Thymus (tissue), 11 donors: ENCODE results near the gene PRX. TPM values are rescaled to one million over a fixed set of nuclear protein-coding genes. Genes with fewer than 3 reads are reported as not detected.

Experiments used
- DNase-seq, 9 donors: peaks; one replicate each; pipeline ENCODE4 v3.0.0-alpha.2; 2013; ENCODE audit warnings: low spot score in 9 of 9, low read depth in 6 of 9, missing footprints in 1 of 9
- H3K27ac ChIP-seq, 2 donors: one replicate each; pipeline ENCODE4 v1.5.1; 2013; ENCODE audit warnings: control low read depth in 1 of 2, low read depth in 1 of 2, low read length in 1 of 2, mild to moderate bottlenecking in 1 of 2, moderate library complexity in 1 of 2
- H3K27me3 ChIP-seq, 2 donors: one replicate each; pipeline ENCODE4 v1.5.1; 2013; ENCODE audit warnings: low read length in 1 of 2; ENCODE audit not compliant: control insufficient read depth in 2 of 2, insufficient read depth in 1 of 2
- H3K36me3 ChIP-seq, 2 donors: one replicate each; pipeline ENCODE4 v1.5.1; 2013; ENCODE audit warnings: low read length in 1 of 2, mild to moderate bottlenecking in 1 of 2, moderate library complexity in 1 of 2; ENCODE audit not compliant: control insufficient read depth in 2 of 2, insufficient read depth in 2 of 2
- H3K4me1 ChIP-seq, 2 donors: one replicate each; pipeline ENCODE4 v1.5.1; 2013; ENCODE audit warnings: low read length in 2 of 2; ENCODE audit not compliant: control insufficient read depth in 2 of 2, insufficient read depth in 2 of 2
- H3K4me3 ChIP-seq, 2 donors: one replicate each; pipeline ENCODE4 v1.5.1; 2013; ENCODE audit warnings: low read length in 2 of 2, control low read depth in 1 of 2, mild to moderate bottlenecking in 1 of 2
- H3K9me3 ChIP-seq, 2 donors: one replicate each; pipeline ENCODE4 v1.5.1; 2013; ENCODE audit warnings: low read length in 1 of 2, mild to moderate bottlenecking in 1 of 2; ENCODE audit not compliant: control insufficient read depth in 2 of 2, insufficient read depth in 1 of 2
- WGBS: extraction: QIAGEN DNeasy Blood & Tissue Kit; methylation state at CpG from one replicate; pipeline ENCODE4 v1.1.7; 2013; 5-methylcytosine and 5-hydroxymethylcytosine counted together
- polyA plus RNA-seq: library from polyadenylated mRNA; stranded (reverse); fragments of 200-250 nt; gene quantifications from one replicate; pipeline ENCODE4 v1.2.3, GENCODE V29; 2013
- total RNA-seq: library from RNA; stranded (reverse); fragments of 120-200 nt; gene quantifications from one replicate; pipeline ENCODE4 v1.2.4, GENCODE V29; 2013
- donor health status: healthy.

The PRX gene
- total and polyA plus RNA-seq, 2 donors: 1.0 to 1.7 TPM

GRCh38 chr19:40389404-40390083, 23.6 kb downstream of the PRX start:
- Histone ChIP-seq H3K27me3 (no peaks in the 10 kb centered on the region), H3K27ac (no peak overlapping the region), H3K36me3 (no peaks in the 10 kb centered on the region), H3K4me3 (no peak overlapping the region), H3K9me3 (no peaks in the 10 kb centered on the region), H3K4me1 (no peaks in the 10 kb centered on the region)
- no peak for DNase-seq
- 97% methylated on average over 33 of the region's 33 CpGs for WGBS

DNA sequence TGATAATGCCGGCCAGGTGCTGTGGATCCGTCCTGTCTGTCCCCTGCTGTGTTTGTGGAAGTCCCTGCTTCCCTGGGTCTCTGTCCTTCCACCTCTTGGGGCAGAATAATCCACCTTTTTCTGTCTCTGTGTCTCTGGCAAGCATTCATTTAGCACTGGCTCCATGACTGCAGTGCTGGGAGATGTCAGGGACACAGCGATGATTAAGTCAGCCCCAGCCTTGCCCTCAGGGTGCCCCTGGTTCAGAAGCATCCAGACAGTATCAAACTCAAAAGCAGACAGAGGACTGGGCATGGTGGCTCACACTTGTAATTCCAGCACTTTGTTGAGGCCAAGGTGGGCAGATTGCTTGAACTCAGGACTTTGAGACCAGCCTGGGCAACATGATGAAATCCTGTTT, 24.7 kb downstream of the PRX start:
- WGBS: 94% methylated on average over 3 of the region's 3 CpGs

GRCh38 chr19:40387155-40387554, 26.0 kb downstream of the PRX start:
- peaks cover 0 to 2% of the 10 kb centered on the region in 2 donors for H3K27me3 ChIP-seq
- no peak for DNase-seq
- H3K9me3 ChIP-seq: no peaks in the 10 kb centered on the region
- H3K27ac ChIP-seq: no peak overlapping the region
- no peaks in the 10 kb centered on the region for H3K4me1 ChIP-seq
- no peak overlapping the region for H3K4me3 ChIP-seq
- WGBS: 96% methylated on average over 10 of the region's 10 CpGs
- H3K36me3 ChIP-seq: no peaks in the 10 kb centered on the region

More for the DNA sequence above, 24.7 kb downstream of the PRX start:
- no peak overlapping the region for H3K4me3 ChIP-seq
- H3K27ac ChIP-seq: no peak overlapping the region
- no peaks in the 10 kb centered on the region for H3K9me3 ChIP-seq
- H3K27me3 ChIP-seq: peaks cover 0 to 2% of the 10 kb centered on the region in 2 donors
- H3K36me3 ChIP-seq: no peaks in the 10 kb centered on the region
- H3K4me1 ChIP-seq: no peaks in the 10 kb centered on the region
- no peak for DNase-seq

GRCh38 chr19:40383668-40384248, 29.4 kb downstream of the PRX start:
- peaks cover 2 to 3% of the 10 kb centered on the region in 2 donors for H3K36me3 ChIP-seq
- WGBS: 91% methylated on average over 28 of the region's 28 CpGs
- no peaks in the 10 kb centered on the region for H3K4me1 ChIP-seq
- H3K27ac ChIP-seq: no peak overlapping the region
- DNase-seq: no peak
- peaks cover 0 to 2% of the 10 kb centered on the region in 2 donors for H3K27me3 ChIP-seq
- no peak overlapping the region for H3K4me3 ChIP-seq
- H3K9me3 ChIP-seq: no peaks in the 10 kb centered on the region

DNA sequence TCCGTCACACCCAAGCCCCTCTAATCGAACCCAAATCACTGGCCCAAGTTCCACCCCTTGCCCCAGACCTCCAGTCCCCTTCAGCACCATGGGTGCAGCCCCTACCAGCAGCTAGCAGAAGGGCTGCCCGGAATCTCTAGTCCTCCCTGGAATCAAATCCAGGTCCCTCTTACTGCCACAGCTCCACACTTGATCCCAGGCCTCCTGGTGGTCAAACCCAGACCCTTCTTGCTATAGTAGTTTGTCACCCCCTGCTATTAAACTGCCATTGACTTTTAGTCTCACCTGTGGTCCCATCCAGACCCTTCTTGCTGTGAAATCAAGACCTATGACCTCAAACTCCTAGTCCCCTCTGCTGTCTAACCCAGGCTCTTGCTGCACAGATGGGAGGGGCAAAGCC, 31.9 kb downstream of the PRX start:
- Histone ChIP-seq H3K36me3 (peaks cover 2 to 15% of the 10 kb centered on the region in 2 donors), H3K4me1 (no peaks in the 10 kb centered on the region), H3K27ac (no peak overlapping the region), H3K27me3 (peaks cover 0 to 2% of the 10 kb centered on the region in 2 donors), H3K9me3 (no peaks in the 10 kb centered on the region), H3K4me3 (no peak overlapping the region)
- DNase-seq: no peak
- WGBS: 95% methylated on average over 3 of the region's 3 CpGs

DNA sequence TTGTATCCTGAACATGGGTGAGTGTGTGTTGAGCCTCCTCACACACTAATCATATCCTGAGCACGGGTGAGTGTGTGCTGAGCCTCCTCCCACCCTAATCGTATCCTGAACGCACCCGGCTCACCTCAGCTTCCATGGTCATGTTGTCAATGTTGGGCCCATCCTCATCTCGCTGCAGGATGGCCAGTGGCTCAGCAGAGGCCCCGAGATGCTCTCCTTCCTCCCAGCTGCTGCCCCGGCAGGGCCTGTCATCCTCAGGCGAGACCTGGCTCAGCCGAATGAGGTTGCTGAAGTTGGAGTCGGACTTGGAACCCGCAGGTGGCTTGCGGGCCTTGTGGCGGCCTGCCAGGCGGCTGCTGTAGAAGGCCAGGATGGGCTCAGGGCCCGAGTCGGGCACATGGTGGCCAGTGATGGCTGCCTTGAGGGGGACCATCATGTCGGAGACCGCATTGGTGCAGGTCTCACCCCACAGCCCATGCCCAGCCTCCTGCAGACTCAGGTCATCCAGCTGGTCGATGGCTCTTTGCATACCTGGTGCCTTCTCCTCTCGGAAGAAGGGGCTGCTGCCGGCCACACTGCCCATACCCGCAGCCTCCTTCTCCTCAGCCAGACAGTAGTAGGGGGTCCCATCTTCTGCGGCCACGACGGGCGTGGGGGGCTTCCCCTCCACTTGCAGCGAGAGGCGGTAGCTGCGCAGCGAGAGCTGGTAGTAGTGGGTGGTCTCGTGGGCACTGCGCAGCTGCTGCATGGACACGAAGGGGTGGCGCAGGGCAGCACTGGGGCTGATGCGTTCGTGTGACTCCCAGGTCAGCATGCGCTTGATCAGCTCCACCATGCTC, 32.8 kb downstream of the PRX start:
- Histone ChIP-seq H3K4me1 (no peaks in the 10 kb centered on the region), H3K27me3 (peaks cover 0 to 2% of the 10 kb centered on the region in 2 donors), H3K4me3 (no peak overlapping the region), H3K9me3 (no peaks in the 10 kb centered on the region), H3K27ac (no peak overlapping the region), H3K36me3 (peaks cover 2 to 15% of the 10 kb centered on the region in 2 donors)
- WGBS: 96% methylated on average over 37 of the region's 37 CpGs
- DNase-seq: no peak

DNA sequence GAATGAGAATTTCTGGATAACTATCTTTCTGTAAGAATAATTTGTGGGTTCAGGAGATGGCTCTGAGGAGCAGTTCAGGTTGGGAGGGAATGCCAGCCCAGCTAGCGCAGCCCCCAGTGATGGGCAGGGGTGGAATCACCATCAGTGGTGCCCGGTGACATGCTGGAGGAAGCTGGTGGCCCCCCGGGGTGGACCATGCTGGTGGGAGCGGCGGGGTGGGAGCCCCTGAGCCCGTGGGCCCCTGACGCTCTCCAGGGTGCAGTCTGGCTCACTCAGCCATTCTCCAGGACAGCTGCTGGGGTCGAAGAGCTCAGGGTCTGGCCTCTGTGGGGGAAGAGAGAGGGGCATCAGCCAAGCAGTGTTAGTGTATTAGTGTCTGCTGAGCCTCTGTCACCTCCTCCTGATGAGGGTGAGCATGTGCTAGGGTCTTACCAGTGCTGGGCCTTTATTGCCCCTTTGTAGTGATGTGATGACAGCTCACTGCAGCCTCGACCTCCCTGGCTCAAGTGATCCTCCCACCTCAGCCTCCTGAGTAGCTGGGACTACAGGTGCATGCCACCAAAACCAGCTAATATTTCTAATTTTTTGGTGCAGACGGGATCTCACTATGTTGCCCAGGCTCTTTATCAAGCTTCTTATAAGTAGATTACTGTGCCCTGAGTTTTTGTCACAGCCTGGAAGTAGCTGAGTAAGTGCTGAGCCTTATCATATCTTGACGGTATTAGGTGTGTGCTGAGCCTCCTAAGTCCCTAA, 33.6 kb downstream of the PRX start:
- 93% methylated on average over 11 of the region's 11 CpGs for WGBS
- Histone ChIP-seq H3K9me3 (no peaks in the 10 kb centered on the region), H3K36me3 (peaks cover 2 to 15% of the 10 kb centered on the region in 2 donors), H3K27me3 (peaks cover 0 to 2% of the 10 kb centered on the region in 2 donors), H3K4me1 (no peaks in the 10 kb centered on the region), H3K4me3 (no peak overlapping the region), H3K27ac (no peak overlapping the region)
- DNase-seq: no peak

DNA sequence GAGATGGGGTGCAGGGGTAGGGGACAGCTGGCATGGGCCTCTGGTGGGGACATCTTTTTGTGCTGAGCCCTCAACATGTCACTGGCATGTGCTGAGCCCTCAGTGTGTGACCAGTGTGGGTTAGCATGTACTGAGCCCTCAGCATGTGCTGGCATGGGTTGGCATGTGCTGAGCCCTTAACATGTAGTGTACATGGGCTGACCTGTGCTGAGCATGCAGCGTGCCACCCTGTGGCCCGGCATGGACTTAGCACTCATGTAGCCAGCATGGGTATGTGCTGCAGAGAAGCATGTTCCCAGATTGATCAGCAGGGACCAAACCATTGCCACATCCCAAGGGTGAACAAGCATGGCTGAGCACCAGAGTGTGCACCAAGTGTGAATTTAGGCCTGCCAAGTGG, 34.7 kb downstream of the PRX start:
- H3K36me3 ChIP-seq: peaks cover 6 to 22% of the 10 kb centered on the region in 2 donors
- H3K4me3 ChIP-seq: no peak overlapping the region
- no peaks in the 10 kb centered on the region for H3K27me3 ChIP-seq
- WGBS: 93% methylated on average over 2 of the region's 2 CpGs
- H3K4me1 ChIP-seq: no peaks in the 10 kb centered on the region
- H3K9me3 ChIP-seq: no peaks in the 10 kb centered on the region
- H3K27ac ChIP-seq: no peak overlapping the region
- DNase-seq: no peak
